IPS-NIHi11 (cell line): Measurements from ENCODE around the gene ECE2.

Source experiments
- DNase-seq: peaks from one replicate; pipeline ENCODE4 v3.0.0; 2012; ENCODE audit warnings: mixed read lengths, low spot score

The ECE2 gene

DNA sequence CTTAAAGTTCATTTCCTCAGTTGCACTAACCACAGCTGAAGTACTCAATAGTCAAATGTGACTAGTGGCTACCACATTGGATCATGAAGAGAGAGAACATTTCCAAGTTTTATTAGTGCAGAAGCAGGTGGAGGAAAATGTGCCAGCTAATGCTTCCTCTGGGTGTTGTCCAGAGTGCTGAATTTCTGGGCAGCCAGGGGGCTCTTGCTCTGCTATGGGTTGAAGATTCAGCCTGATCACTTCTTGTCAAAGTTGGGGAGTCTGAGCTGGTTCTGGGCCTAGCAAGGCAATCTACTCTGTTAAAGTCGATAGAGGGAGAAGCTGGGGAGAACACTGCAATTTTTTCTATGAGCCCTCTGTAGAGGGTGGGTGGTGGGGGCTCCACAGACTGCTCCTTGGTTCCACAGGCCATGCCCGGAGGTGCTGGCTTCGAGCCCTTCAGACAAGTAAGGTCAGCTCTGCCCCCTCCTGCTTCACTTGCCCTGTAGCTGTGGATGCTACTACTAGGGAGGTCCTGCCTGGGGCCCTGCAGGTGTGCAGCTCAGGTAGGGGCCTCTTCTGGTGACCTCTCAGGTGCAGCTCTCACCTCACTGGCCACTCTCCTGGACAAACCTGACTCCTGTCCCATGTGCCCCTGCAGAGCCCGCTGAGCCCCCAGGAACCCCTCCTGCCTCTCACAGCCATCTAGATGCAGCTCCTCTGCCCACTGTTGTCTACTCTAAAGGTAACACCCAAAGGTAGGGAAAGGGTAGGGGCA, 35.3 kb upstream of the ECE2 start:
- DNase-seq = peak; percentile 78

- no peak for DNase-seq
Observed at GRCh38 chr3:184241141-184241446, 34.7 kb upstream of the ECE2 start.

GRCh38 chr3:184241447-184242296, 34.1 kb upstream of the ECE2 start:
- DNase-seq = peak; percentile 60

DNA sequence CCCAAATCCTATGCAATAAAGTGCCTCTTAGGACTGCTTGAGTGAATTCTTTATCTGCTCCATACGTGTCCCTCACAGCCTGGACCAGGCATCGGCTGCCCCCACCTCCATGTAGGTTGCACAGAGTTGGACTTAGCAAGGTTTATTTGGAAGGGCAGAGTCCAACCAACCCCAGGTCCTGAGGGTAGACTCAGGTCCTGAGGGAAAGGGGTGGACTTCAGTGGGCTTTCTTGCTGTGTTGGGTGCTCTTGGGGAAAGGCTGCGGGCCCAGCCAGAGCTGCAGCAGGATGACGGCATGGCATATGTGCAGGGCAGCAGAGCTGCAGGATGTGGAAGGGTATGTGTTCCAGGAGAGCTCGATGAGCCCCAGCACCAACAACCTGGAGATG, 33.5 kb upstream of the ECE2 start:
- DNase-seq = no peak

- DNase-seq = peak; percentile 89
Observed at GRCh38 chr3:184248454-184249411, 27.1 kb upstream of the ECE2 start, which contains the start of gene ALG3. TSS of gene ALG3 (minus strand) at chr3:184248962. CDS start at chr3:184248940, 22 bp downstream.

GRCh38 chr3:184249412-184250166, 26.2 kb upstream of the ECE2 start, which contains the start of gene EEF1AKMT4:
TSS of gene EEF1AKMT4 (plus strand) at chr3:184249672. CDS start at chr3:184249695, 23 bp downstream.
- peak; percentile 95 for DNase-seq

DNA sequence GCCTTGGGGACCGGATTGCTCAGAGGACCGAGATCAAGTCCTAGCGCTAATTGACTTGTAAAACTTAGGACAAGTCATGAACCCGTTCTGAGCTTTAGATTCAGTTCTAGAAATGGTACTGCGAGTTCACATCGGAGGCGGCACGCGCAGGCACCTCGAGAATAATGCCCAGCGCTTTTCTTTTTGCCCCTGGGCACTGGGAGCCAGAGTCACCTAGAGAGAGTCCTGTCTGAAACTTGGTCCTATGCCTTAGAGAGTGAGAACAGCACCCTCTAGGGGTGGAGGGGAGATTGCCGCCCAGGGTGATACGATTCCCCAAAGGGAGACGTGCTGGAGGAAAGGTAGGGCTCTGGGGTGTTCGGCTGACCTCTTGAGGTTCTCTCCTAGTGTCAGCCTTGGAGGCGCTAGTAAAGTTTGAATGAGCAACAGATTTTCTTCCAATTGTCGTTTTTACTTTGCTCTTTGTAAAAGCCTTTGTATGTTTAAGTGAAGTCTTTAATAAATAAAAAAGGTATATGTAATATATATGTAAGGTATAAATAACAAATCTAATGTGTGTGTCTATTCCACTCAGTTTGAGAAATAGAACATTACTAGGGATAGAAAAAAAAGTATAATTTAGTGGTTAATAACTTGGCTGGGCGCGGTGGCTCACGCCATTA, 25.5 kb upstream of the ECE2 start:
- peak; percentile 87 for DNase-seq

DNA sequence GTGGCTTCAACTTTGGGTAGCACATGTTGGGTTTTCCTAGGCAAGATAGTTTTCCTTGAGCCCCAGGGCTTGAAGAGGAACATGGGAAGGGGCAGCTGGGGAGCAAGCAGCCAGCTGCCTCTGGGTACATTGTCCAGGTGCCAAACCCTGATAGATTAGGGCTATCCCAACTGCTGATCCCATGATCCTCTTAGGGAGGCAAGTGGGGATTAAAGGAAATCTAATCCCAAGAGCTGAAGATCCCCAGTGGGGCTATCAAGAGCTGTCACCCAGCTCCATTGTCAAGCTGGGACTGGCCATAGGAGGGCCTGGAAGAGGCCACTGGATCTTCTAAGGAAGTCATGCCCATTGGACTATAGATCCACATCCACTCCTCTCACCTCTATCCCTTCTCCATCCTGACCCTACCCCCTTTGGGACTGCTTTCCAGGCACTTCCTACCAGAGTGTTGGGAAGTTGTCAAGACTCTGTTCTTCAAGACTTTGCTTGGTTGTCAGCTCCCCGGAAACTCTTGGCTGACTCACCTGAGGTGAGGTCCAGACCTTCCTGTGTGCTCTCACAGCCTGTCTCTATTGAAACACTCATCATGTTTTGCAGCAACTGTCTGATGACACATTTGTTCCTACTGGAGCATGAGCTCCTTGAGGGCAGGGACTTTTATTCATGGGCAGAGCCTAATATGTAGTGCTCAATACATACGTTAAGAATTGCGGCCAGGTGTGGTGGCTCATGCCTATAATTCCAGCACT, 20.4 kb upstream of the ECE2 start:
- no peak for DNase-seq

DNA sequence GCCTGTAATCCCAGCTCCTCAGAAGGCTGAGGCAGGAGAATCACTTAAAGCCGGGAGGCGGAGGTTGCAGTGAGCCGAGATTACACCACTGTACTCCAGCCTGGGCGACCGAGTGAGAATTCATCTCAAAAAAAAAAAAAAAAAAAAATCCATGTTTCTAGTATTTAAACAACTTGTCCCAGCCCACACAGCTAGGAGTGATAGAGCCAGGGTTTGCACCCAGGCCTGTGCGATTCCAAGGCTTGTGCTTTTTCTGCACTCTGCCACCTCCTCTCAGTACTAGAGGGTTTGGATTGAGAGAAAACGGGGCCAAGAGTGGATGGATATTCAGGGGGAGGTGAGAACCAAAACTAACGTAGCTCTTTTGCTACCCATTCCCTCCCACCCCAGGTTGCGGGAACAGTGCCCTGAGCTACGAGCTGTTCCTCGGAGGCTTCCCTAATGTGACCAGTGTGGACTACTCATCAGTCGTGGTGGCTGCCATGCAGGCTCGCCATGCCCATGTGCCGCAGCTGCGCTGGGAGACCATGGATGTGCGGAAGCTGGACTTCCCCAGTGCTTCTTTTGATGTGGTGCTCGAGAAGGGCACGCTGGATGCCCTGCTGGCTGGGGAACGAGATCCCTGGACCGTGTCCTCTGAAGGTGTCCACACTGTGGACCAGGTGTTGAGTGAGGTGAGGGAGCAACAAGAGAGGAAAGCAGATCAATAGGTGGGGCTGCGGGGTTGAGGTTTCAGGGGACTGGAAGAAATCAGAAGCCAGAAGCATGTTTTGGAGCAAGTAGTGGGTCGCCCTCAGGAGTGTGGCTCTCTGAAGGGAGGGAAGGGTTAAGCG, 18.5 kb upstream of the ECE2 start:
- no peak for DNase-seq

- DNase-seq = no peak
Observed at GRCh38 chr3:184258926-184259325, 16.9 kb upstream of the ECE2 start.

DNA sequence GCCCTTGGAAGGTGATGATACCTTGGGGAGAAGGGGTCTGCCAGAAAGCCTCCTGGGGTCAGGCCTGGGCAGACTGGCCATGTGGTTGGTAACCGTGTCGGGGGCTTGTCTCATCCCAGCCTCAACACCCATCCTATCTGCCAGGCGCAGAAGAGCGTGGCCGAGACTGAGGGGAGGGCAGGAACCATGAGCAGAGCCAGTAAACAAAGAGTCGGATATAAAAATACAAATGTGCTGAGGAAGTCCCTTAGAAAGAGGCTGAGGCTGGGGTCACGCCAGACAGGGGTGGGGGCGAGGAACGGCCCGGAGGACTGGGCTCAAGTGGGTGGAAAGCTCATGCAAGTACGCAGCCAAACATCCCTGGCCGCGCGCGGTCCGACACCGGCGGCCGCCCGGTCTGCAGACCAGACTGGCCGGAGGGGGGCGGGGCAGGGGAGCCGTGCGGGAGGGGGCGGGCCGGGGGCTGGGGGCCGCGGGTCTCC, 16.4 kb upstream of the ECE2 start:
- DNase-seq = no peak

- peak; percentile 95 for DNase-seq
Observed at GRCh38 chr3:184259878-184260723, 15.7 kb upstream of the ECE2 start.

DNA sequence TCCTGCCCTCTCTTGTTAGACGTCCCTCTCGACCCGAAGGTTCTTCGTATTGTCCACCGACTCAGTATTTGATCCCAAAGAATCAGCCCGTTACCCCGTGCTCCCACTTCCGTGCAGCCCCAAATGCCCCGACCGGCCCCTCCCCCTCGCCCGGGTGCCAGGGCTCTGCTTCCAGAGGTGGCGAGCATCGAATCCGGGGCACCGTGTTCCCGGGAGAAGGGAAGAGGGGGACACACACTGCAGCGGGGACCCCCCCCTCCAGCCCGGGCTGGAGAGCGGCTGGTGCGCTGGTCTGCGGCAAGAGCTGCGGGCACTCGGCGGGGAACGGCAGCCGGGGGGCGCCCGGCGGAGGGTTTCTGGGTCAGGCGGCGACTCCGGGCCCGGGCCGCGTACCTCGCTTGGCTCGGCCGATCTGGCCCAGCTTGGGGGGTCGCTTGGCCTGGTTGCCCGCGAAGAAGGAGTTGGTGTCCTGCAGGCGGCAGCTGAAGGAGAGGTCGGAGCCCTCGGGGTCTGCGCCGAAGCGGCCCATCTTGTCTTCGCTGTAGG, 15.0 kb upstream of the ECE2 start:
- peak; percentile 43 for DNase-seq

GRCh38 chr3:184261270-184261853, 14.5 kb upstream of the ECE2 start, which contains the start of gene CAMK2N2:
TSS of gene CAMK2N2 (minus strand) at chr3:184261553. CDS start at chr3:184261285, 268 bp downstream.
- peak; percentile 92 for DNase-seq

- DNase-seq = peak; percentile 58
Observed at GRCh38 chr3:184261854-184262763, 13.7 kb upstream of the ECE2 start.

DNA sequence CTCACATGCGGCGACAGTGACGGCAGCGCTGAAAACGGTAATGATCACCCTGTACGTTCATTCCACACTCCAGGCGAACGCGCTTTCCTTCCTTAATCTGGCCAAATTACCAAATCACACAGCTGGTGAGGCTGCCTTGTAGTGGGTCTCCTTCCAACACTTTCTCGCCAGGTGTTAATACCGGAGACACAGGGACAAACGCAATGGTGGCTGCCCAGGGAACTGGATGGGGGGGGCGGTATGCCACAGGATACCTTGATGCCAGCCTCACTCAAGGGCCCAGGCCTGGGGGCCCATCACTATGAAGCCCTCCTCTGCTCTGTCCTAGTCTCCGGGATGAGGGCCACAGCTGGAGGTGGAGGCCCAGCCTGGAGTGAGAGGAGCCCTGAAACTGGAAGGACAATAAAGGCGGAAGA, 13.1 kb upstream of the ECE2 start:
- DNase-seq = no peak
